ENCODE data around the gene DIPK1A.

Gene DIPK1A

DNA sequence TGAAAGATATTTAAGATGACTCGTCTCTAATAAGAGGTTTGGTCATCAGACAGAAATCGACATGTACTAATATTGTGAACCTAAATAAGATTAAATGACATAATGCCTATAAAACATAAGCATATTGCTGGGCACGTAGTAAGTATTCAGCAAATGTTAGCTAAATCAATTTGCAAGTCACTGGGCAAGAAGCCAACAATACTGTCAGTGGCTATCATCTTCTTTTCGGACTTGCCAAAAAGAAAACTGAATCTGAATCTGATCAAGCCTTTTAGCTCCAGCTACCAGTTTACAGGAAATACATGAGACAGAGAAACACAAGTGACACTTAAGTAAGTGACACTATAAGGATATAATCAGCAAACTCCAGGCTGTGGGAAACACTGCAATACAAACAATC, 83.5 kb downstream of the DIPK1A start:
- Histone ChIP-seq H3K9me3 (ENCODE audit: control insufficient read depth, low read length) (no peaks in the 10 kb centered on the region), H3K36me3 (ENCODE audit: control insufficient read depth, insufficient read depth, low read length) (no peaks in the 10 kb centered on the region), H3K27me3 (ENCODE audit: control insufficient read depth, insufficient read depth, low read length) (no peaks in the 10 kb centered on the region), H3K9ac (ENCODE audit: low read length) (no peak overlapping the region), H3K4me3 (ENCODE audit: low read length) (no peak overlapping the region), H3K4me1 (ENCODE audit: control insufficient read depth, insufficient read depth, low read length) (no peaks in the 10 kb centered on the region)

DNA sequence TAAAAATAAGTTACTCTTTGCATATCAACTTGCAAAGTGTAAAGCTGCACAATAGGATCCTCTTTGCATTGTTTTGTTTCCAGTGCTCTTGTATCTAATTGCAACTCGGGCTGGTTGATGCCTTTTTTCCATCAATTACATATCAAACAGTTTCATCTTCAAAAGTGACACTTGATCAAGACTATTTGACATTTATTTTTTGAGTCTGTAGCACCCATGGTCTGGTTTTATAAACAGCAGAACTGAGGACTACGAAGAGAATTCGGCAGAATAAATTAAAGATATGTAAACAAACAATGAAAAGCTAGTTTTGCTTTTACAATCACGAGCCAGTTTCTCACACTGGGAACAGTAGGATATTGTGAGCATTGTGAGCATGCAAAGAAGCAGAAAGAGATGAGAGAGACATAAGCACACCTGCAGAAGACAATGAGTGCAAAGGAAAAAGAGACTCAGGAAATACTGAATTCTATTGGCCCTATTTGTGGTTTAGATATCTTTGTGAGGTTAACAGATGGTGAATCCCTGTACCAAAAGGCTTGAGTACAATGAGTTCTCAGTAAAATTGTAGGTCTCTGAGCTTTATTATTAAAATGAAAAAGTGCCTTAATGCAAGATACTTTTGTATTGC, 84.1 kb downstream of the DIPK1A start:
- H3K4me3 ChIP-seq (ENCODE audit: low read length) = no peak overlapping the region
- peak overlapping the region; percentile 7 for H3K9ac ChIP-seq (ENCODE audit: low read length)
- H3K4me1 ChIP-seq (ENCODE audit: control insufficient read depth, insufficient read depth, low read length) = no peaks in the 10 kb centered on the region
- H3K9me3 ChIP-seq (ENCODE audit: control insufficient read depth, low read length) = no peaks in the 10 kb centered on the region
- no peaks in the 10 kb centered on the region for H3K27me3 ChIP-seq (ENCODE audit: control insufficient read depth, insufficient read depth, low read length)
- H3K36me3 ChIP-seq (ENCODE audit: control insufficient read depth, insufficient read depth, low read length) = no peaks in the 10 kb centered on the region

DNA sequence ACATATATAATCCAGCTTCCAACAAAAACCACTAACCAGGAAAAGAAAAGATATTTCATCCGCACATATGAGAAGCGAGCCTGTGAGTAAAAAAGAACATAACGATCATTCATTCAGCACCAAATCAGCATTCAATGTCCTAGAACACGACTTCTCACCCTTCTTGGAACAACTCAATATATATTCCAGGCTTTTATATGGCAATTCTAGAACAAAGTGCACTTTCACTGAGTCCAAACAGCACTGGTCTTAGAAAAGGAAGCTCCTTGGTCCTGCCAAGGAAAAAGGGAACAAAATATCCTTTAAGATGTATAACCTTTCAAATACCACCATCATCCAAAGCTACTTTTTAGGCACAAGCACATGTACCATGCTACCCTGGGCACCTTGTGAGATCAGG, 84.9 kb downstream of the DIPK1A start:
- Histone ChIP-seq H3K9me3 (ENCODE audit: control insufficient read depth, low read length) (no peaks in the 10 kb centered on the region), H3K4me1 (ENCODE audit: control insufficient read depth, insufficient read depth, low read length) (no peaks in the 10 kb centered on the region), H3K4me3 (ENCODE audit: low read length) (no peak overlapping the region), H3K27me3 (ENCODE audit: control insufficient read depth, insufficient read depth, low read length) (no peaks in the 10 kb centered on the region), H3K36me3 (ENCODE audit: control insufficient read depth, insufficient read depth, low read length) (no peaks in the 10 kb centered on the region), H3K9ac (ENCODE audit: low read length) (no peak overlapping the region)

DNA sequence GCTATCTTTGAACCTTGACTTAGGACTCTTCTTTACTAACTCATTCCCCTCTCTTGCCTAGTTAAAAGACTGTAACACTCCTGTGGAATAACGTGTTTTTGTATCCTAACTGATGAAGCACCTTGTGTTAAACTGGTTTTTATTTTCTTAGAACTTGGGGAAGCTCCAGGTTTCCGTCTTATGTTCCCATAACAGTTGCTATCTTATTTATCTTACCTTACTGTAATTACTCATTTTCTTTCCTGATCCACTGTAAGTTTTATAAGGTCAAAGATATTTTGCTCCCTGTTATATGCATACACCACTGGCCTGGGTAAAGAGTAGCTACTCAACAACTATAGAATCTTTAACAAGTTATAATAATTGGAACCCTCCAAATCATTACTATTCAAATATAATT, 86.3 kb downstream of the DIPK1A start:
- Histone ChIP-seq H3K27me3 (ENCODE audit: control insufficient read depth, insufficient read depth, low read length) (no peaks in the 10 kb centered on the region), H3K36me3 (ENCODE audit: control insufficient read depth, insufficient read depth, low read length) (no peaks in the 10 kb centered on the region), H3K4me1 (ENCODE audit: control insufficient read depth, insufficient read depth, low read length) (no peaks in the 10 kb centered on the region), H3K9me3 (ENCODE audit: control insufficient read depth, low read length) (no peaks in the 10 kb centered on the region), H3K4me3 (ENCODE audit: low read length) (no peak overlapping the region), H3K9ac (ENCODE audit: low read length) (no peak overlapping the region)

DNA sequence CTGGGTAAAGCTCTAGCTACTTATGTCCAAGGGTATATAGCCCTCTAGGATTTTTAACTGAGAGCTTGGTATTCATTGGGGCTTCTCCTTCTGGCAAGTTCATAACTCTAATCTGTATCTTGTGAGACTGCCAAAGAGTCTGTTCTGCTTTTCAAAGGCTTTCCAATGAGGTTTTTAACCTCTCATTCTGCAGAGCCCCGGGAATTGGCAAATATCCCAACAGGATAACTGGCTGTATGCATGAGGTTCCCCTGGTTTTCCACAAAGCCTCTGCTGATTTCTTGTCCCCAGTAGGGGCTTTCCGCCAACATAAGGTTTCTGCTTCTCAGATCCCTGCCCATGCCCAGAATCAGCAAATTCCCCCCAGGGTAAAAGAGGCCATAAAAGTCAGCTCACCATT, 88.5 kb downstream of the DIPK1A start:
- no peaks in the 10 kb centered on the region for H3K4me1 ChIP-seq (ENCODE audit: control insufficient read depth, insufficient read depth, low read length)
- no peak overlapping the region for H3K4me3 ChIP-seq (ENCODE audit: low read length)
- H3K27me3 ChIP-seq (ENCODE audit: control insufficient read depth, insufficient read depth, low read length) = no peaks in the 10 kb centered on the region
- no peaks in the 10 kb centered on the region for H3K9me3 ChIP-seq (ENCODE audit: control insufficient read depth, low read length)
- H3K36me3 ChIP-seq (ENCODE audit: control insufficient read depth, insufficient read depth, low read length) = no peaks in the 10 kb centered on the region
- H3K9ac ChIP-seq (ENCODE audit: low read length) = no peak overlapping the region

DNA sequence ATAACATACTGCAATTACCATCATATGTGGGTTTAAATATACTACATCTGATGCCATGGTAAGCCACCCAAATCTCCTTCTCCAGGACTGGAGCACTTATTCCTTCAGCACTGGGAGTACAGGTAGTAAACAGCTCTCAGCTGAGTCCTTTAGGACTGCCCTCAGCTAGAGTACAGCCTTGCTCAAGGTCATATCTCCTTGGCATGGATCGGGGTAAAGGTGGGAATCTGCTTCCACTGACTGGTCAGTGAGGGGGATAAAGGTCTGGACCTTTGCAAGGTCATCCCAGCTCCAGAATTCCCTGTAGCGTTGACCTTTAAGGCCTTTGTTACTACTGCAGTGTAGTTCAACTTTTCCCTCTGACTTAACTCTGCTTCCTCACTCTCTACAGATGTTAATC, 90.7 kb downstream of the DIPK1A start:
- Histone ChIP-seq H3K9ac (ENCODE audit: low read length) (no peak overlapping the region), H3K36me3 (ENCODE audit: control insufficient read depth, insufficient read depth, low read length) (no peaks in the 10 kb centered on the region), H3K4me1 (ENCODE audit: control insufficient read depth, insufficient read depth, low read length) (no peaks in the 10 kb centered on the region), H3K4me3 (ENCODE audit: low read length) (no peak overlapping the region), H3K9me3 (ENCODE audit: control insufficient read depth, low read length) (no peaks in the 10 kb centered on the region), H3K27me3 (ENCODE audit: control insufficient read depth, insufficient read depth, low read length) (no peaks in the 10 kb centered on the region)

DNA sequence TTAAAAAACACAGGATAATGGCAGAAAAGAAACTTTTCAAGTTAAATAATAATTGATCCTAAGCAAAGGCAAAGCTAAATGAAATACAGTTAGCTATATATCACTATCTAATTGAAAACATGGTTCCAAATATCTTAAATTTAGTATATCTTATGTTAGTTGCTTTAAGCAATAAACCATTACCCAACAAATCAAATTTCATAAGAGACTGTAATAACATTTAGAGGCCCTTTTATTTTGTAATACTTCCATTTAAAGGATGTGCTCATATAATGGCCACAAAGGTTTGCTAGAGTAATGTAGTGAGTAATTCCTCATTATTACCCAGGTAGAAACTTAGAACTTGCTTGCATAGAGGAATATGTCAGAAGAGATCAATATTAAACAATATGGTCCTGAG, 97.1 kb downstream of the DIPK1A start:
- no peak overlapping the region for H3K4me3 ChIP-seq (ENCODE audit: low read length)
- no peaks in the 10 kb centered on the region for H3K27me3 ChIP-seq (ENCODE audit: control insufficient read depth, insufficient read depth, low read length)
- no peak overlapping the region for H3K9ac ChIP-seq (ENCODE audit: low read length)
- H3K9me3 ChIP-seq (ENCODE audit: control insufficient read depth, low read length) = no peaks in the 10 kb centered on the region
- H3K4me1 ChIP-seq (ENCODE audit: control insufficient read depth, insufficient read depth, low read length) = no peaks in the 10 kb centered on the region
- no peaks in the 10 kb centered on the region for H3K36me3 ChIP-seq (ENCODE audit: control insufficient read depth, insufficient read depth, low read length)

DNA sequence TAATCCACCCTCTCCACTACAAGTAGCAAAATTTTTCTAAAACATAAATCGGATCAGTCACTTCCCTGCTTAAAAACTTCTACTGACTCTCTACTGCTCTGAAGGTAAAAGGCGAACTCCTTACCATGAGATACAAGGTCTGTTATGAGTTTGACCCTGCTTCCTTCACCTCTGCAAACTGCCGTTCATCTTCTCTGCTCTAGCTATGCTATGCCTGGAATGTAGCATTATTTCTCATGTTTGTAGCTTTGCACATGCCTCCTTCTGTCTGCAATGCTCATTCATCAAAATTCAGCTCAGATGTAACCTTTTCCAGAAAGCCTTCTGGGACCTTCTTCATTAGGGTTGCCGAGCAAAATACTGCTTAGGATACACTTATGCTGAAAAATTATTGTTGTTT, 98.7 kb downstream of the DIPK1A start:
- no peak overlapping the region for H3K9ac ChIP-seq (ENCODE audit: low read length)
- H3K36me3 ChIP-seq (ENCODE audit: control insufficient read depth, insufficient read depth, low read length) = no peaks in the 10 kb centered on the region
- no peak overlapping the region for H3K4me3 ChIP-seq (ENCODE audit: low read length)
- H3K27me3 ChIP-seq (ENCODE audit: control insufficient read depth, insufficient read depth, low read length) = no peaks in the 10 kb centered on the region
- H3K4me1 ChIP-seq (ENCODE audit: control insufficient read depth, insufficient read depth, low read length) = peaks cover 10% of the 10 kb centered on the region
- no peaks in the 10 kb centered on the region for H3K9me3 ChIP-seq (ENCODE audit: control insufficient read depth, low read length)

DNA sequence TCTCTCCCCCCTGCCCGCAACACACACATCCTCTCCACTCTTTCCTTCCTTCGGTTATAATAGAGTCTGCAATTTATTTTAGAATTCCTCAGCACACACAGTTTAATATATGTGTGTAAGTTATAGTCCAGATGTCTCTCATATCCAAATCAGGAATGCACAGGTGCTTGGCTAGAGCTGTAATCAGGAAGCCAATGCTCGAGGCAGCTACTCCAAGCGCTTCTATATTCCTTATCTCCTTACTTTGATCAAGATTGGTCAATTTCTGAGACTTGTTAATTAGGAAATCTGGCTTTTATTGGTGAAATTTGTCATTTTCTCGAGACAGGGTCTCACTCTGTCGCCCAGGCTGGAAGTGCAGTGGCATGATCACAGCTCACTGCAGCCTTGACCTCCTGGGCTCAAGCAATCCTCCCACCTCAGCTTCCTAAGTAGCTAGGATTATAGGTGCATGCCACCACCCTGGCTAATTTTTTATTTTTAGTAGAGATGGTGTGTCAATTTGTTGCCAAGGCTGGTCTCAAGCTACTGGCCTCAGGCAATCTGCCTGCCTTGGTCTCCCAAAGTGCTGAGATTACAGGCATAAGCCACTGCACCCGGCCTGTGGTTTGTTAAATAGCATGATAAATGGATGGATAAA, 101.7 kb downstream of the DIPK1A start:
- Histone ChIP-seq H3K9me3 (ENCODE audit: control insufficient read depth, low read length) (no peaks in the 10 kb centered on the region), H3K27me3 (ENCODE audit: control insufficient read depth, insufficient read depth, low read length) (no peaks in the 10 kb centered on the region), H3K36me3 (ENCODE audit: control insufficient read depth, insufficient read depth, low read length) (no peaks in the 10 kb centered on the region), H3K4me1 (ENCODE audit: control insufficient read depth, insufficient read depth, low read length) (peaks cover 16% of the 10 kb centered on the region), H3K9ac (ENCODE audit: low read length) (no peak overlapping the region), H3K4me3 (ENCODE audit: low read length) (no peak overlapping the region)

DNA sequence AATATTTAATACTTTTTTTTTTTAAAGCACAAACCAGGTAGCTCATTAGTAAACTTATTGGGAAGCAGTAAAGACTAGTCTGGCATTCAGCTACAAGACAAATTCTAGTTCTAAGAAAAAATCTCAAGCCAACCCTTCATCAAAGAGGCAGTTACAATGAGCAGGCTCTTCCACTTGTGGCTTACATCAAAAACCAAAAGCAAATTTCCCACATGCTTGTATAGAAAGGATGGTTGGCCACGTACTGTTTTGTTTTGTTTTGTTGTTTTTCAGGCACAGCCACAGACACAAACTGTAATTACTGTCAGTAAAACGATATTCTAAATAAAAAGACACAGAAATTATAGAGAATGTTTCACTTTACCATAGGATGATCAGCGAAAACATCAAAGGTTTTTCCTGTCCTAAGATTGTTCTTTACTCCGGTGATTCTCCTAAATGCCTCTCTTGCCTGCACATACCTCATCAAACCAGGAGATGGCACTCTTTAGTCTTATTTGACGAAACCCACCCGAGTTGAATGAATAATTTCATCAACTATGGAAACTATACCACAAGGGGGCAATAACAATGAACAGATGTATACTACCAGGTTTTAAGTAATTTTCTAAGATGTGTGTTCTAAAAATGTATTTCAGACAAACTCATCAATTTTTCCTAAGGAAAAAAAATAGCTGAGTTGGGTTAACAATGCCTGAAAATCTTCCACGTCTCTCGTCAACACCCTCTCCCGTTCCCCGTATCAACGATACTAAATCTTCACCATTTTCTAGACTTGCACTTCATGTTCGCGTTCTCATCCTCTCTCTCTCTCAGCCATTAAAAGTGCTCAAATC, 102.5 kb downstream of the DIPK1A start:
- Histone ChIP-seq H3K4me3 (ENCODE audit: low read length) (no peak overlapping the region), H3K9ac (ENCODE audit: low read length) (no peak overlapping the region)

DNA sequence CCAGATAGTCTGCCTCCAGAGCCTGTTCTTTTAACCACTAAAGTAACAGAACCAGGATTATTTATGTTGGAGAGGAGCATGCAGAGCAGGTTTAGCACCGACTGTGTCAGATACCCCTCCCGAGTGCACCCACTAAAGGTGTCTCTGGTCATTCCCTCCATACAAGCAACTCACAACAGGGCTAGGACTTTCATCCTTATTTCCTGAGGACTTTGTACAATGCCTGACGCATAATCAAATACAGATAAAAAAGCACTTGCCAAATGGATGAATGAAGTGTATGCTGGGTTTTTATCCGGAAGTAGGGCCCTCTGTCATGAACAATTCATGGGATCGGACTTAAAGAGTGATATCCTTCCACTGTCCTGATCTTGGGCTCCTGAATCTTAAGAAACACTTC, 103.4 kb downstream of the DIPK1A start:
- Histone ChIP-seq H3K27me3 (ENCODE audit: control insufficient read depth, insufficient read depth, low read length) (no peaks in the 10 kb centered on the region), H3K4me1 (ENCODE audit: control insufficient read depth, insufficient read depth, low read length) (peaks cover 24% of the 10 kb centered on the region), H3K9me3 (ENCODE audit: control insufficient read depth, low read length) (no peaks in the 10 kb centered on the region), H3K4me3 (ENCODE audit: low read length) (no peak overlapping the region), H3K9ac (ENCODE audit: low read length) (peak overlapping the region; percentile 41), H3K36me3 (ENCODE audit: control insufficient read depth, insufficient read depth, low read length) (no peaks in the 10 kb centered on the region)

More for the DNA sequence above, 102.5 kb downstream of the DIPK1A start:
- H3K36me3 ChIP-seq (ENCODE audit: control insufficient read depth, insufficient read depth, low read length) = no peaks in the 10 kb centered on the region
- H3K27me3 ChIP-seq (ENCODE audit: control insufficient read depth, insufficient read depth, low read length) = no peaks in the 10 kb centered on the region
- no peaks in the 10 kb centered on the region for H3K9me3 ChIP-seq (ENCODE audit: control insufficient read depth, low read length)
- peaks cover 23% of the 10 kb centered on the region for H3K4me1 ChIP-seq (ENCODE audit: control insufficient read depth, insufficient read depth, low read length)

DNA sequence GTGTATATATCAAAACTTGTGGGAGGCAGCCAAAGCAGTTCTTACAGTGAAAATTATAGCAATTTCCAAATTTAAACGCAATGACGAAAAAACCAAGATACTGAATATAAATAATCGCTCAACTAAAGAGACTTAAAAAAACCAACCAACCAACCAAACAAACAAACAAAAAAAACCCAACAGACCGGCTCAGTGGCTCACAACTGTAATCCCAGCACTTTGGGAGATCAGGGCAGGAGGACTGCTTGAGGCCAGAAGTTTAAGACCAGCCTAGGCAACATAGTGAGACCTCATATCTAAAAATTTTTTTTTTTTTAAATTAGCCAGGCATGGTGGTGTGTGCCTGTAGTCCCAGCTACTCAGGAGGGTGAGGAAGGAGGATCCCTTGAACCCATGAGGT, 106.0 kb downstream of the DIPK1A start:
- Histone ChIP-seq H3K9me3 (ENCODE audit: control insufficient read depth, low read length) (no peaks in the 10 kb centered on the region), H3K9ac (ENCODE audit: low read length) (no peak overlapping the region), H3K27me3 (ENCODE audit: control insufficient read depth, insufficient read depth, low read length) (no peaks in the 10 kb centered on the region), H3K36me3 (ENCODE audit: control insufficient read depth, insufficient read depth, low read length) (no peaks in the 10 kb centered on the region), H3K4me1 (ENCODE audit: control insufficient read depth, insufficient read depth, low read length) (peaks cover 34% of the 10 kb centered on the region), H3K4me3 (ENCODE audit: low read length) (no peak overlapping the region)

Data from mucosa of stomach (tissue), 1 donor.